Inflammatory macrophage treated with lipopolysaccharide for 4 hours (primary cell): Measurements from ENCODE around the gene ANKRD18A.
"Not testable (repeated sequence)": the region's sequence is repeated elsewhere in the genome, so short reads cannot be mapped to it uniquely, and the experiment has no call there.

Experiments
- DNase-seq: peaks from one replicate; pipeline ENCODE4 v3.0.0-alpha.2; 2020

Gene ANKRD18A

DNA sequence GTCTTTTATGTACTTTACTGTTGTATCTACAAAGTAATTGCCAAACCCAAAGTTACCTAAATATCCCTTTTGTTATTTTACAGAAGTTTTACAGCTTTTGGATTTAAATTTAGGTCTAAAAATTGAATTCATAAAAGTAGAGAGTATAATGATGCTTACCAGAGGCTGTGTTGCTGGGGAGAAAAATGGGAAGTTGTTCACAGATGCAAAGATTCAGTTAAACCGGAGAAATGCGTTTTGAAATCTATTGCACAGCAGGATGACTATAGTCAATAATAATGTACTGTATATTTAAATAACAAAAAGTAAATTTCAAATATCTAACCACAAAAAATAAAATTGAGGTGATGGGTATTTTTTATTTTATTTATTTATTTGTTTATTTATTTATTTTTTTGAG, 2.6 kb upstream of the ANKRD18A start:
- DNase-seq = no peak

DNA sequence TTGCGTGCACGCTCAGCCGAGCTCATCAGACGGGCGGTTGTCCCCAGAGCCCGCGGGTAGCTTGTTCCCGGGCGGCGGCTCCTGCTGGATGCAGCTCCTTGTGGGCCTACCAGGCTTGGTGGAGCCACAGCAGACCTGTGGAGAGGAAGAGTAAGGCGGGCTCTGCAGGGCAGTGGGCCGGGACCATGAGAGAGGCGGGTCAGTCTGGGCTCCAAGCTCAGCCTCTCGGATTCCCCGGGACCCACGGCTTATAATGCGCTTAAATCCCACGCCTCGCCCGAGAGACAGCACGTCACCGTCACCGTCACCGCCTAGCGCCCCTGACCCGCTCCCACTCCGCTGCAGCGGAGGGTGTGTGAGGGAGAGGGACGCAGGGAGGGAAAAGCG, 1.9 kb upstream of the ANKRD18A start:
- DNase-seq = peak; percentile 8

DNA sequence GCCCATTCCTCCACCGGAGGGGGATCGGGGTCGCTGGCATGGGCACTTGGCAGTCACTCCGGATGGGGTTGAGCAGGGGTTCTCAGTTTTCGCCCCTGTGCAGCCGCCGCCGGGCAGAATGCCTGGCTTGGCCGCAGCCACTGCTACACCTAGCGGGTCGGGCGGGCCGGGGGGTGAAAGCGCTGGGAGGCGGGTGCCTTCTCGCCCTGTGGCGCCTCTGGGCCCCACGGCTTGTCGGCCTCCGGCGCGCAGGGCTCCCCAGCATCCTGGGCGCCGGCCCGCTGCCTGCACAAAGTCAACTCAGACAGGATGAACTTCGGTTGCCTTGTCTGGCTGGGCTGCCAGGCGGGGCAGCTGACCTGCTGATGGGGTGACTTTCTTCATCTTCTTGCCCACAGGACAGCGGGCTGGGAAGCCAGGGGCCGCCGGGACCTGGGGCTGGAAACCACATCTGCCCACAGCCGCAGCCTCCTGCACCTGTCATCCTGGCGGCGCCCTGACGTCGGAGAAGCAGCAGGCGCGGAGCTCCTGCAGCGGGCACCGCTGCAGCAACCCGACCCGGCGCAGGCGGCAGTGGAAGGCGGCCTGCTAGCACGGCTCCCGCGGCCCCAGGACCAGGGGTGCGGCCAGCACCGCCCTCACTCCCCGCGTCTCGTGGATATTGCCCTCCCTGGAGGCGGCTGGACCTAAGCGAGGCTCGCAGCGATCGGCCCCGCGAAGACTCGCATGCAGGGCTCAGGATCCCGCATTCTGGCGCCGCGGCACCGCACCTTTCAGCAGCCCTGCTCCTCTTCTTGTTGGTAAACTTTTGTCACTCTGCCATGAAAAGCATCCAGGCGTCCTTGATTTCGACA, 1.3 kb upstream of the ANKRD18A start:
- no peak for DNase-seq

DNA sequence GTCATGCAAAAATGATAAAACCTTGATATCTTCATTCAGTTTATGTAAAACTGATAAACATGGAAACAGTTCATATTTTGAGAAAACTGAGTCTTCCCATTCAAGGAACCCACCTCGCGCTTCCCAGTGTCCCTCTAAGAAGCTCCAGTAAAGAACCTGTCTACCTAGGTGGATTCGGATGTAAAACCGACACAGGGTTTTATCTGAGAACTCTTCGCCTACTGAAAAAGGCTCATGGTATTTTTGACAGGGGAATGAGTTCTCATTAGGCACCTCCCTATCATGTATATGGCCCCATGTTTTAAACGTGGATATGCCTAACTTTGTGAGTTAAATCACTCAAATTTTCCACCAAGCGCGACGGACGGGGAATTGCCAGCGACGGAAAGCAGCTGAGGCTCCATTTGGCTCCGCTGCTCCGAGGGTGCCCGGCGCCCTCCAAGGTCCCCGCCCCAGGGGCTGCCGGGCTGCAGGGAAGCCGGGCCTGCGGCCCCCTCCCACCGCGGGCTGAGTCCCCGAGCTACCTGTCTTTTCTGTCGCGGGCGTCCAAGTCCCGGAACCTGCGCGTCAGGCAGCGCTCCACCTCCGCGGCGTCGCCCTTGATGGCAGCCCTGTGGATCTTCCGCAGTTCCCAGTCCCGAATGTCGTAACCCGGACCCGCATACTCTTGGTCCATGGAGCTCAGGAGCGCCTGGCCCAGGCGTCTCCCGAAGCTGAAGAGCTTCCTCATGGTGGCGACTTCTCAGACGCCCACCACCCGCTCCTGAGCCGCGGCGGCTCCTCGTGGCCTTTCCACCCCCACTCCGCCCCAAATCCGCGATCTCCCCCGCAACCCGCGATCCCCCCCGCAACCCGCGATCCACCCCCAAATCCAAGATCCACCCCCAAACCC, 594 bp downstream of the ANKRD18A start:
- DNase-seq = no peak

DNA sequence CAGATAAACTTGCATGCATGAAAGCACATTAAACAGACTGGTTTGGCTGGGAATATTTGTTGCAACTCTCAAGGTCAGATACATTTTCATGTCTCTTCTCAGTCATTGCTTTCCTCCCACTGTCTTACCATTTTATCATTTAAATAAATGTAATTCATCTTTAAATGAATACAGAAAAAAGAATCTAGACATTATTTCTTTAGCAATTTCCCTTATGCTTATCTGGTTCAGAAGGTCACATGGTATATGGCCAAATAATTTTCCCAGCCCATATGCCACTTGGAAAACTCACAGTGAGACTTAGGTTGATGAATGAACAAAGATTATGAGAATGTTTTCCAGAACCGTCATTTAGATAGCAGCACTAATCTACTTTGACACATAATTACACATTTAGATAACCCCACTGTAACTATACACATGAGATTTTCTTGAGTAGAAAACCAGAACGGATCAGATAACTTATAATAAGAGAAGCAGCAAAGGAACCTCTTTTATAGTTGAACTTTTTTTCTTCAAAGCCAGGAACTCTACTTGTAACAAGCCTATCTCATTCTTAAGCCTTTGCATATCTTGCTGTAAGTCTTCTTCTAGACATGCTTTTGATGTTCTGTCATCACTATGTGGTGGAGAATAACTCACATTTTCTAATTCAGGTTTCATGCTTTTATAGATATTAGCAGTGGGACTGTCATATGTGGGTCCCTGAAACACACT, 22.2 kb downstream of the ANKRD18A start:
- not testable (repeated sequence) for DNase-seq

DNA sequence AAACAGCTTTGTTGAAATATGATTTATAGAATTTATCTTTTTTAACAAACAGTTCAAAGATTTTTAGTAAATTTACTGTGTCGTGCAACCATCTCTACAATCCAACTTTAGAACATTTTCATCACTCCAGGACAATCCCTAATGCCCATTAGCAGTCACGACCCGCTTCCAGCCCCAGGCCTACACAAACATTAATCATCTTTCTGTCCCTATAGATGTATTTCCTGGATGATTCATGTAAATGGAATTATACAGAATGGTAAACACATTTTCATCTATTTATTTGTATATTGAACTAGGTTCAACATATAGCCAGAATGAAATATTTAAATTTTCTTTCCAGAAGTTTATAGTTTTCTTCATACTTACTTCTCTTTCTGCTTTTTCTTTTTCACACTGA, 25.3 kb downstream of the ANKRD18A start:
- DNase-seq = not testable (repeated sequence)

DNA sequence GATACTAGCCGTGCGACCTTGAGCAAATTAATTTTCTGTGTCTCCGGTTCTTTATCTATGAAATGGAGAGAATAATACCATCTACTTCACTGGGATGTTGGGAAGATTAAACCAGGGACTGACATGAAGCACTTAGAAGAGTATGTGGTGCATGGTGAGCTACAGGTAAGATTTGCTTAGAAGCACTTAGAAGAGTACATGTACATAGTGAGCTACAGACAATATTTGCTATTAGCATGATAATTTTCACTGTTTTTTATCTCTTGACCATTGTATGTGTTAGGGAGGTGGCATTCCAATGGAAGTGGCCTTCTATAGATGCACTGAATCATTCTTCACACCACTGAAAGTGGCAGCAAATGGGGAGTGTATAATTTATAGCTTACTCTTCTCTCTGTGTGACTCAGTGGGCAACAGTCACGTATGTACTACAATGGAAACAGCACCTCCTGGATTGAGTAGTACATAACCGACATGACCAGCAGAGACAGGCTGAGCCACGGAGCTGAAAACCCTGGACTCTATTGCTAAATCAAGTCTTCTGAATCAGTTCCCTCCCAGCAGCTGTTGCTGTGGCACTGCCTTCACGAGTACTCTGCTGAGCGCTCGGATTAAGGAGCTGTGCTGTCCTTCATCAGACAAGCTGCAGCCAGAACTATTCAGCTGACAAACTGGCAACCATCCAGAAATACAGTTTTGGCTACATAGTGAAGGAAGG, 28.9 kb downstream of the ANKRD18A start:
- not testable (repeated sequence) for DNase-seq

DNA sequence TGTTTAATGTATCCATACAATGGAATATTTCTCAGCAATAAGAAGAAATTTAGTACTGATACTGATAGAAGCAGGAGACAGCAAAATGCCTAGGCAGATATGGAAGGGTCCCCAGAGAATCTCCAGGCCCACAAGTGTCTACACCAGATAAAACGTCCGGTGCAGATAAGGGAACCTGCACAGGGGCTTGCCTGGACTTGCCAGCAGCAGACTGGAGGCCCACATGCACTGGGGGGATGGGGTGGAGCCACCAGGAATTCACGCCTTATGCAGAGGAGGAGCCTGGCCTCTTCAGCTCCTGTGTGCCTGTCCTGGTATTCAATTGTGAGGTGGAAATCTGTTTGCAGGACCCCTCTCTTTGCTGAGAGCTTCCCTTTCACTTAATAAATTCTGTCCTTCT, 36.6 kb downstream of the ANKRD18A start:
- DNase-seq = not testable (repeated sequence)

DNA sequence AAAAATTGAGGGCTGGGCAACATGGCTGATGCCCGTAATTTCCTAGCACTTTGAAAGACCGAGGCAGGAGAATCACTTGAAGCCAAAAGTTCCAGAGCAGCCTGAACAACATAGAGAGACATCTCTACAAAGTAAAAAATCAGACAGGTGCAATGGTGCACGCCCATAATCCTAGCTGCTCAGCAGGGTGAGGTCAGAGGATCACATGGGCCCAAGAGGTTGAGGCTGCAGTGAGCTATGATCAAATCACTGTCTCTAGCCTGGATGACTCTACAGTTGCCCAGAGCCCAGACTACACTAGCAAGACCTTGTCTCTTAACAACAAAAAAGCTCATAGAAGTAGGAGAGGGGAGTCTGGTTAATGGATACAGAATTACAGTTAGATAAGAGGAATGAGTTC, 40.3 kb downstream of the ANKRD18A start:
- DNase-seq = not testable (repeated sequence)

DNA sequence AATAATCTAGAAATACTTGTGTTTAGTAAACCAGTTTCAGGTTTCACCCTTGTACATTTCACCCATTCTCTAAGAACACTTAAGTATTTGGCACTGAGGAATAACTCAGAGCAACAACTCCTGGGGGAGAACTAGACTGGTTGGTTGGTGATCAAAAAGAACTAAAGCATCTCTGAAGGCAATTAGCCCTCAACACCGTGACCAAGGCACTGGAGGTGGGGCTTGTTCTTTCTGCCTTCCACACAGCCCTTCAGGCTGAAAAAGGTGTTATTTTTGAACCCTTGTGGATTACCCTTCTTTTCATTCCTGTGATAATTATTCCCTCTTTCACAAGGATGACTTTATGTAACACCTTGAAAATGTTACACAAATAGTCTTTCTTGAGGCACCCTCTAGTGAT, 44.2 kb downstream of the ANKRD18A start:
- DNase-seq = not testable (repeated sequence)

DNA sequence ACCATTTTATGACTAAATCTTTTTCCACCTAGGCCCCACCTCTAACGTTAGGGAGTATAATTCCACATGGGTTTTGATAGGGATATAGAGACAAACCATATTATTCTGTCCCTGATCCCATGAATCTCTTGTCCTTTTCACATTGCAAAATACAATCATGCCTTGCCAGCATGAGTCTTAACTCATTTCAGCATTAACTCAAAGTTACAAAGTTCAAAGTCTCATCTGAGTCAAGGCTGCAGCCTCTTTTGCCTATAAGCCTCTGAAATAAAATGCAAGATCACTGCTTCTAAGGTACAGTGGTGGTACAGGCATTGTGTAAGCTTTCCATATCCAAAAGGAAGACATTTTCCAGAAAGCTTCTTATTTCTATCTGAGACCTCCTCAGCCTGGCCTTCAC, 54.3 kb downstream of the ANKRD18A start:
- DNase-seq = not testable (repeated sequence)

DNA sequence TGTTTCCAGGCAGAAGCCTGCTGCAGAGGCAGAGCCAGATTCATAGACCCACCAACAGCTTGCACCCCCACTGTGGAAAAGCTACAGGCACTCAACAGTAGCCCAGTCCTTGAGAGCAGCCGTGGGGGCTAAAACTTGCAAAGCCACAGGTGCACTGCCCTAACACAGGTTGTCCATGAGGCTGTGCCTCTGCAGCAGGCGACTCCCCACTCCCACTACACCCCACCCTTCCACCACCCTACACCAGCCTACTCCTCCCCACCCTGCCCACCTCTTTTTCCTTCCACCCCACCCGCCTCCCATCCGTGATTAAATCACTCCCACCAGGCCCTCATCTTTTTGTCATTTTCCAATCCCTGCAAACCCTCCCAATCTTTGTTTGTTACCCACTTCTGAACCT, 55.2 kb downstream of the ANKRD18A start:
- not testable (repeated sequence) for DNase-seq

DNA sequence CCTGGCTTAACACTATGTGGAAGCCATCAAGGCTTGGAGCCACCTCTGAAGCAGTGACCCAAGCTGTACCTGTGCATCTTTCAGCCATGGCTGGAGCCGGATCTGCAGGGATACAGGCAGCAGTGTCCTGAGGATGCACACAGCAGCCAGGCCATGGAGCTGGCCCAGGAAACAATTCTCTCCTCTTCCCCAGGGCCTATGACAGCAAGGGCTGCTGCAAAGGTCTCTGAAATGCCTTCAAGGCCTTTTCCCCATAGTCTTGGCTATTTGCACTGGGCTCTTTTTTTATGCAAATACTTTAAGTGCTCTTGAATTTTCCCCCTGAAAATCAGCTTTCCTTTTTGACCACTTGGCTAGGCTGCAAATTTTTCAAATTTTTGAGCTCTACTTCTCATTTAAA, 56.5 kb downstream of the ANKRD18A start:
- not testable (repeated sequence) for DNase-seq

DNA sequence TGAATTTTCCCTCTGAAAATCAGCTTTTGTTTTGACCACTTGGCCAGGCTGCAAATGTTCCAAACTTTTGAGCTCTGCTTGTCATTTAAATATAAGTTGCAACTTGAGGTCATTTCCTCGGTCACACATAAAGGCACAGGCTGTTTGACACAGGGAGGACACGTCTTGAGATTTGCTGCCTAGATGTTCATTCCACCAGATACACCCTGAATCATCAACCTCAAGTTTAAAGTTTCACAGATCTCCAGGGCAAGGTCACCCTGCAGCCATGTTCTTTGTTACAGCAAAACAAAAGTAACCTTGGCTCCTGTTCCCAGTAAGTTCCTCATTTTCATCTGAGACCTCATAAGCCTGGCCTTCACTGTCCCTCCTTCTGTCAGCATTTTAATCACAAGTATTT, 59.3 kb downstream of the ANKRD18A start:
- not testable (repeated sequence) for DNase-seq

DNA sequence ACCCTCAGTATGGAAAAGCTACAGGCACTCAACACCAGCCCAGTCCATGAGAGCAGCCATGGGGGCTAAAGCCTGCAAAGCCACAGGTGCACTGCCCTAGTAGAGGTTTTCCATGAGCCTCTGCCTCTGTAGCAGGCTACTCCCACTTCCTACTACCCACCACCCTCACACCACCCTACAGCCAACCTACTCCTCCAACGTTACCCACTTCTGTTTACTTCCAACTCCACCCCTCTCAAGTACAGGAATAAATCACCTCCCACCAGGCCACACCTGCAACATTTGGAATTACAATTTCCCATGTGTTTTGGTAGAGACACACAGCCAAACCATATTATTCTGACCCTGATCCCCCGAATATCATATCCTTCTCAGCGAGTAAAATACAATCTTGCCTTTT, 61.2 kb downstream of the ANKRD18A start:
- DNase-seq = not testable (repeated sequence)

DNA sequence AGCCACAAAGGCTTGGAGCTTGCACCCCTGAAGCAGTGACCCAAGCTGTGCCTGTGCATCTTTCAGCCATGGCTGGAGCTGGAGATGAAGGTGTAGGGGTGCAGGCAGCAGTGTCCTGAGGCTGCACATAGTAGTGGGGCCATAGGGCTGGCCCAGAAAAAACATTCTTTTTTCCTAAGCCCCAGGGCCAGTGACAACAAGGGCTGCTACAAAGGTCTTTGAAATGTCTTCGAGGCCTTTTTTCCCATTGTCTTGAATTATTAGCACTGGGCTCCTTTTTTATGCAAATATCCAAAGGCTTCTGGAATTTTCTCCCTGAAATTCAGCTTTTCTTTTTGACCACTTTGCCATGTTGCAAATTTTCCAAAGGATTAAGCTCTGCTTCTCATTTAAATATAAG, 62.6 kb downstream of the ANKRD18A start:
- DNase-seq = not testable (repeated sequence)

DNA sequence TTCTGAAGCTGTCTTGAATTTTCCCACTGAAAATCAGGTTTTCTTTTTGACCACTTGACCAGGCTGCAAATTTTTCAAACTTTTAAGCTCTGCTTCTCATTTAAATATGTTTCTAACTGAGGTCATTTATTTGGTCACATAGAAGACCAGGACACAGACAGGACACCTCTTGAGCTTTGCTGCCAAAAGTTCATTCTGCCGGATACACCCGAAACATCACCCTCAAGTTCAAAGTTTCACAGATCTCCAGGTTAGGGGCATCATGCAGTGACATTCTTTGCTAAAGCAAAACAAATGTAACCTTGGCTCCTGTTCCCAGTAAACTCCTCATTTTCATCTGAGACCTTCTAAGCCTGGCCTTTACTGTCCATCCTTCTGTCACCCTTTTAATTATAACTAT, 65.4 kb downstream of the ANKRD18A start:
- not testable (repeated sequence) for DNase-seq

DNA sequence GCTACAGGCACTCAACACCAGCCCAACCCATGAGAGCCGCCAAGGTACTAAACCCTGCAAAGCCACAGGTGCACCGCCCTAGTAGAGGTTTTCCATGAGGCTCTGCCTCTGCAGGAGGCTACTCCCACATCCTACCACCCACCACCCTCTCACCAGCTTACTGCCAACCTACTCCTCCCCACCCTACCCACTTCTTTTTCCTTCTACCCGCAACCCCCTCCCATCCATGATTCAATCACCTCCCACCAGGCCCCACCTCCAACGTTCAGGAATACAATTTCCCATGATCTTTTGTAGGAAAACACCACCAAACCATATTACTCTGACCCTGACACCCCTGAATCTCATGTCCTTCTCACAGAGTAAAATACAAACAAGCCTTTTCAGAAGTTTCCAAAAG, 67.4 kb downstream of the ANKRD18A start:
- not testable (repeated sequence) for DNase-seq

DNA sequence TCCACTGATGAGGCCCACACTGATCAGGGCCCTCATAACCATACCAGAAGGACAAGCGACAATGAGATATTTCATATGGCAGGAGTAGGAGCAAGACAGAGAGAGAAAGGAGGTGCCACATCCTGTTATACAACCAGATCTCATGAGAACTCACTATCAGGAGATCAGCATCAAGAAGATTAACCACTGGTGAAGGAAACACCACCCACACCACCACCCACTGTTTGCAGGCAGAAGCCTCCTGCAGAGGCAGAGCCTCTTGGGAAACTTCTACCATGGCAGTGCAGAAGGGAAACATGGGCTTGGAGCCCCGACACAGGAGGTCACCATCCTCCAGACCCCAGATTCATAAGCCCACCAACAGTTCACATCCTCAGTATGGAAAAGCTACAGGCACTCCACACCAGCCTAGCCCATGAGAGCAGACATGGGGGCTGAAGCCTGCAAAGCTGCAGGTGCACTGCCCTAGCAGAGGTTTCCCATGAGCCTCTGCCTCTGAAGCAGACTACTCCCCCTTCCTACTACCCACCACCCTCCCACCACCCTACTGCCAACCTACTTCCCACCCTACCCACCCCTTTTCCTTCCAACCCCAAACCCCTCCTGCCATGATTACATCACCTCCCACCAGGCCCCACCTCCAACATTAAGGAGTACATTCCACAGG, 73.8 kb downstream of the ANKRD18A start:
- DNase-seq = not testable (repeated sequence)

DNA sequence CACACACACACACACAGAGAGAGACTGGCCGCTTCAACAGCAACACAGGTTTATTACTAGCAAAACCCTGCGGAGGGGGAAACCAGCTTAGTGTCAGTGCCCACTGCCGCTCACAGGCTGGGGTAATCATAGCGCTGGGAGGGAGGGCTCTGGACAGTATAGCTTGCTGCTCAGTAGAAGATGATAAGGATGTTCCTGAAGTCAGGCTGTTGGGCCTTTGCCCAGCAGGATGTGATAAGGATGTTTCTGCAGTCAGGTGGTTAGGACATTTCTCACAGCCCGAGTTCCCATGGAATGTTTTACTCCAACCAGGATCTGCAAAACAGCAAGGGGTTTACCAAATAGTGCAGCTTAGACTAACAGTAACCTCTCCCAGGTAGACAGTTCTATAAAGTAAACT, 79.9 kb downstream of the ANKRD18A start:
- DNase-seq = not testable (repeated sequence)

DNA sequence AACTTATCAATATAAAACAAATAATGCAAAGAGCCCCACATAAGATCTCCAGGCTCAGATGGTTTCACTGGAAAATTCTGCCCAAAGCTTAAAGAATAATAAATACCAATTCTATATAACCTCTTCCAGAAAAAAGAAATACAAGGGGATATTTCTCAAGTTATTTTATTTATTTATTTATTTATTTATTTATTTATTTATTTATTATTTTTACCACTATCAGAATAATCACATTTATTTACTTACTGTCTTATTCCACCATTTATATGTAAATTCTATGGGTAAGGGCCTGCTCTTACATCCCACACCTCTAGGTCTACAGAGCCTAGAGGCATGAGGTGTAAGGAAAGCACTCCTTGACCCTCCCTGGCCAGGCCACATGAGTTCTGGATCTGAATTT, 91.1 kb downstream of the ANKRD18A start:
- DNase-seq = no peak

DNA sequence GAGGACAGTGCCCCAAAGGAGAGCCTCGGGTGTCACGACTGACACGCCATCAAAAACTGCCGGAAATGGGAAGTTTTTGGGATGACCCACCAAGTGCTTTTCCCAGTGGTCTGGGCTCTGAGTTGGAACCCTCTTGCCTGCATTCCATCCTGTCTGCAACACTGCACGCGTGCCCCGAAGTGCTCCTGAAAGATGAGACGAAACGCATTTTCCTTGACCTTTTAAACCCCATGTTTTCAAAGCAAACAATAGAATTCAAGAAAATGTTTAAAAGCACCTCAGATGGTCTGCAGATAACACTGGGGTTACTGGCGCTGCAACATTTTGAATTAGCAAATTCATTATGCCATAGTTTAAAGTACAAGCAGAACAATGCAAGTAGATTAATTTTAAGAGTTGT, 92.9 kb downstream of the ANKRD18A start:
- DNase-seq = no peak
